H1 (cell line): ENCODE measurements around the gene CALHM3. TPM values are rescaled to one million over a fixed set of nuclear protein-coding genes. Genes with fewer than 3 reads are reported as not detected.

ENCODE experiments used
- RBBP5 ChIP-seq: IDR thresholded peaks from 2 replicates; pipeline ENCODE4 v1.7.1; 2012; ENCODE audit warnings: low read depth, mild to moderate bottlenecking, inconsistent platforms, low read length, moderate library complexity, borderline replicate concordance
- USF2 ChIP-seq: IDR thresholded peaks from 2 replicates; pipeline ENCODE4 v1.6.1; 2011; ENCODE audit warnings: low read length, improper control_type of control experiment
- polyA plus RNA-seq, 7 experiments: library from polyadenylated mRNA; depleted of rRNA in 3 of 7; stranded (reverse) in 5 of 7; unstranded in 2 of 7; fragments of >200 nt in 5 of 7; fragments of 200-250 nt in 2 of 7; gene quantifications; 1 replicate in 5 of 7; 2 replicates in 1 of 7; 4 replicates in 1 of 7; pipeline versions ENCODE4 v1.2.1 to v1.2.3, GENCODE V29; 2011 to 2013; ENCODE audit warnings: missing spikeins in 2 of 7, mixed read lengths in 2 of 7
- total RNA-seq: library from RNA; stranded (reverse); fragmentation: NEBNext Ultra II Directional; extraction: Animal tissue kit (Norgen Biotek cat#: 25700); gene quantifications from 2 replicates; pipeline ENCODE4 v1.2.1, GENCODE V29; 2021

Gene CALHM3
- total and polyA plus RNA-seq, 2 of the 8 experiments (the other 6 are each of a cell fraction or from before 2014, with no cell fraction given), result 0.17 to 0.60 TPM

GRCh38 chr10:103478671-103479070, 369 bp downstream of the CALHM3 start (continued):
- TF ChIP-seq USF2 (no peak), RBBP5 (no peak)
